ENCODE results near the gene ZNF579. TPM values are rescaled to one million over a fixed set of nuclear protein-coding genes. Genes with fewer than 3 reads are reported as not detected.
A peak's percentile ranks its signal among the peaks of the same experiment; 100 is the strongest.

ZNF579 gene
- total and polyA plus RNA-seq, 2 of the 8 experiments (the other 6 are each of a cell fraction or from before 2014, with no cell fraction given): 10.0 to 18.9 TPM

DNA sequence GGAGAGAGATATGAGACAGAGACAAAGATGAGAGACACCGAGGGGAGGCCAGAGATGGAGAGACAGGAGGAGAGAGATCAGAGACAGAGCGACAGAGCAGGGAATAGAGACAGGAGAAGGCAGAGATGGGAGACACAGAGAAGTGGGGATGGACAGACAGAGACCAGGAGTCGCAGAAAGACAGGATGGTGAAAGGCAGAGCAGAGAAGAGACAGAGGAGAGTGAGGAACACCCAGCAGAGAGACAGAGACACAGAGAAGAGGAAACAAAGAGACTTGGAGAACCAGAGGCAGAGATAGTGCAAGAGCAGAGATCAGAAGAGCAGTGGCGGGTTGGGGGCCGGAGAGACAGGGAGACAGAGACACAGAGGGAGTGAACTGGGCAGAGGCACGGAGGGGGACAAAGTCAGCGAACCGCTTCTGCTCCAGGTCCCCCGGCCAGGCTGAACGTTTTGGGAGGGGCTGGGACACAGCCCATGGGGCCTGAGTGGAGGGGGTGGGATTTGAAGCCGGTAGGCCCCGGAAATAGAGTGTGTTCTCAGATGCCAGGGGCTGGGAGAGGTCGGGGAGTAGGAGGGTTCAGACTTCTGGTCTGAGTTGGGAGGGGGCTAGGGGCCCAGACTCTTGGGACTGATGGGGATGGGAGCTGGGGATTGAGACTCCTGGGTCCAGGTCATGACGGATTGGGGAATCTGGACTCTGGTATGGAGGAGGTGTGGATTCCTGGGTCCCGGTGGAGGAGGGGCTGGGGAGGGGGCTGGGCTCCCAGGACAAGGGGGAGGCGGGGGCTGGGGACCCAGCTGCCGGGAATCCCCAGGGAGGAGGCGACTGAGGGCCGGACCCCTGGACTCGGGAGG is 654 bp downstream of the ZNF579 start:
- no peak for FAIRE-seq
- H4K20me1 ChIP-seq (replicated peaks in 1 of 2; ENCODE audit: control insufficient read depth in 1 of 2, insufficient read depth in 2 of 2, low read length in 2 of 2): peaks cover 0 to 4% of the 10 kb centered on the region in 2 experiments

More for the DNA sequence above, 654 bp downstream of the ZNF579 start:
- Histone ChIP-seq H2BK12ac (ENCODE audit: low read depth, low read length) (no peak overlapping the region), H3K4me3 (ENCODE audit: extremely low read depth in 1 of 4, insufficient read depth in 2 of 4, low read depth in 3 of 4, low read length in 4 of 4) (peak overlapping the region; percentile 73 to 92 (median 74)), H3K56ac (replicated peaks; ENCODE audit: insufficient read length, low read depth, low read length) (peak overlapping the region; percentile 91), H3K4me2 (ENCODE audit: insufficient read depth in 1 of 2, low read depth in 2 of 2, low read length in 2 of 2) (peak overlapping the region; percentile 74 to 99), H3K36me3 (ENCODE audit: control insufficient read depth in 2 of 4, insufficient read depth in 4 of 4, low read length in 3 of 4) (peaks cover 7 to 23% (median 9%) of the 10 kb centered on the region in 4 experiments; a peak in 7 of 8 replicates), H2BK20ac (ENCODE audit: low read length) (no peak overlapping the region), H3K4ac (replicated peaks; ENCODE audit: insufficient read length, low read depth, low read length) (peak overlapping the region; percentile 80), H2BK15ac (ENCODE audit: low read length) (0 out of 2 replicates have a peak overlapping the region, but pooled peaks have one; percentile 88), H4K8ac (ENCODE audit: extremely low read depth, insufficient read depth, low read length) (peak overlapping the region; percentile 97), H3K14ac (ENCODE audit: insufficient read length) (no peak overlapping the region), H3K4me1 (replicated peaks in 1 of 4; ENCODE audit: control insufficient read depth in 3 of 4, insufficient read depth in 4 of 4, low read length in 3 of 4) (no peaks in the 10 kb centered on the region), H3K23me2 (ENCODE audit: low read depth, low read length) (peaks cover 6% of the 10 kb centered on the region; the same call in 1 of the 2 replicates), H3K27me3 (replicated peaks in 1 of 4; ENCODE audit: control insufficient read depth in 3 of 4, extremely low read depth in 1 of 4, insufficient read depth in 3 of 4, low read length in 3 of 4) (no peaks in the 10 kb centered on the region), H3K79me2 (ENCODE audit: control insufficient read depth in 1 of 2, insufficient read depth in 2 of 2, low read length in 2 of 2) (peaks cover 5 to 6% of the 10 kb centered on the region in 2 experiments; a peak in 3 of 4 replicates), H2BK120ac (replicated peaks; ENCODE audit: low read depth, low read length) (no peak overlapping the region), H3K27ac (ENCODE audit: low read depth, low read length) (peak overlapping the region; percentile 81; the same call in 1 of the 2 replicates), H3K79me1 (ENCODE audit: low read depth, low read length) (peaks cover 8% of the 10 kb centered on the region; the same call in 1 of the 2 replicates), H3K9ac (replicated peaks in 1 of 4; ENCODE audit: extremely low read depth in 1 of 4, low read depth in 3 of 4, low read length in 3 of 4) (peak overlapping the region; percentile 70 to 80 (median 73)), H2AK5ac (ENCODE audit: low read depth, low read length) (peak overlapping the region; percentile 75; the same call in 1 of the 2 replicates), H4K91ac (replicated peaks; ENCODE audit: insufficient read length, low read length) (peak overlapping the region; percentile 85), H3K23ac (ENCODE audit: insufficient read length) (no peak overlapping the region), H2AFZ (ENCODE audit: low read length) (no peak overlapping the region), H3K9me3 (ENCODE audit: insufficient read depth in 2 of 2, low read depth in 1 of 2, low read length in 1 of 2) (no peaks in the 10 kb centered on the region), H3K18ac (ENCODE audit: extremely low read depth, low read length) (peak overlapping the region; percentile 96; the same call in 1 of the 2 replicates), H4K5ac (ENCODE audit: insufficient read length, low read depth, low read length) (peak overlapping the region; percentile 100), H2BK5ac (ENCODE audit: low read depth, low read length) (peak overlapping the region; percentile 92; the same call in 1 of the 2 replicates)
- DNase-seq (ENCODE audit: low read depth in 1 of 2, low spot score in 2 of 2): peak in 1 of 2 experiments; percentile 60
- WGBS, 2 experiments (ENCODE audit: extremely low coverage in 1 of 2, insufficient coverage in 1 of 2, insufficient read length in 1 of 2, insufficient replicate concordance in 2 of 2, low coverage in 1 of 2, low lambda C conversion rate in 2 of 2, missing lambda C conversion rate in 1 of 2): 21% methylated on average over 13 of the region's 20 CpGs; no CpG with 5 or more reads in 1 of the 2 experiments
- TF ChIP-seq SP2 (IDR thresholded peaks at IDR 0.05; ENCODE audit: low read length) (no peak), GABPA (IDR thresholded peaks at IDR 0.05; ENCODE audit: borderline replicate concordance, insufficient read depth, low read length) (no peak), CBX5 (IDR thresholded peaks at IDR 0.05; ENCODE audit: low read depth, low read length) (no peak)
- CTCF ChIA-PET (ENCODE audit: partially characterized antibody): interaction anchor here (1.1 to 1.4 kb wide), 2 partner anchors 23 to 113 kb away, joined by 3 to 4 read pairs; no protein-coding TSS in a partner anchor
- POLR2A ChIA-PET (ENCODE audit: partially characterized antibody): interaction anchor here (0.6 to 2.7 kb wide), 9 partner anchors 9 to 300 kb away, joined by 3 to 27 read pairs (median 3); partner anchors contain the start of genes FIZ1, HSPBP1 and ZNF865

Data from H1 (cell line).